Panc1 (cell line): ENCODE data around the gene DRD2. TPM values are rescaled to one million over a fixed set of nuclear protein-coding genes. Genes with fewer than 3 reads are reported as not detected.

ENCODE experiments used
- ATAC-seq: fragments of 200-7000 bp; cut with Tn5 transposase; 2 replicates; pipeline ENCODE4 v1.9.1; 2020; ENCODE audit warnings: mild to moderate bottlenecking, moderate library complexity
- BruUV-seq: library from RNA; stranded (reverse); fragments of 400-500 nt; replicated peaks from 2 replicates; lab custom pipeline; 2021; lab: Mats Ljungman, UMichigan
- CTCF ChIA-PET: fragments of 300-600 bp; sonication (Branson Sonifier 250); formaldehyde crosslinking; loops from one replicate; lab custom pipeline; 2022; ENCODE audit warnings: antibody characterized with exemption; lab: Charles Lee
- POLR2A ChIA-PET: fragments of 300-600 bp; sonication (Branson Sonifier 250); formaldehyde crosslinking; loops from one replicate; lab custom pipeline; 2022; ENCODE audit warnings: antibody characterized with exemption; lab: Charles Lee
- DNase-seq: peaks from one replicate; pipeline ENCODE4 v3.0.0-alpha.2; 2010; ENCODE audit warnings: low read depth, low spot score
- H3K27ac ChIP-seq: 2 replicates; pipeline ENCODE4 v1.5.1; 2011; ENCODE audit warnings: mild to moderate bottlenecking, low read length, inconsistent platforms
- H3K27me3 ChIP-seq: fragments of 200-500 bp; sonication (Bioruptor generic); 2 replicates; pipeline ENCODE4 v1.6.0; 2014; ENCODE audit warnings: low read length, inconsistent platforms; ENCODE audit not compliant: control insufficient read depth, insufficient read depth
- H3K36me3 ChIP-seq: fragments of 200-500 bp; sonication (Bioruptor generic); 2 replicates; pipeline ENCODE4 v1.5.1; 2014; ENCODE audit warnings: inconsistent platforms, mild to moderate bottlenecking, low read length, moderate library complexity; ENCODE audit not compliant: control insufficient read depth, insufficient read depth
- H3K4me1 ChIP-seq: 2 replicates; pipeline ENCODE4 v1.5.1; 2011; ENCODE audit warnings: inconsistent platforms, mild to moderate bottlenecking, low read length, moderate library complexity; ENCODE audit not compliant: control insufficient read depth, insufficient read depth
- H3K4me3 ChIP-seq, 2 experiments: 2 replicates each; pipeline ENCODE4 v1.5.1; 2011 to 2012; ENCODE audit warnings: low read depth in 2 of 2, low read length in 2 of 2, mild to moderate bottlenecking in 2 of 2, inconsistent platforms in 1 of 2, moderate library complexity in 1 of 2
- H3K9me3 ChIP-seq: fragments of 200-500 bp; sonication (Bioruptor generic); 2 replicates; pipeline ENCODE4 v1.5.1; 2014; ENCODE audit warnings: low read depth, mild to moderate bottlenecking, inconsistent platforms, low read length, moderate library complexity; ENCODE audit not compliant: control insufficient read depth, insufficient read depth
- CTCF ChIP-seq: fragments of 450-650 bp; IDR thresholded peaks from 2 replicates; pipeline ENCODE4 v1.5.1; 2017; ENCODE audit warnings: mild to moderate bottlenecking
- POLR2AphosphoS5 ChIP-seq: IDR thresholded peaks from 2 replicates; pipeline ENCODE4 v1.6.1; 2012; ENCODE audit warnings: mild to moderate bottlenecking, low read depth, low read length, moderate library complexity
- SIN3A ChIP-seq: IDR thresholded peaks from 2 replicates; pipeline ENCODE4 v1.6.1; 2012; ENCODE audit warnings: low read depth, mild to moderate bottlenecking, low read length, moderate library complexity, borderline replicate concordance; ENCODE audit not compliant: insufficient read depth
- TCF7L2 ChIP-seq: IDR thresholded peaks from 2 replicates; pipeline ENCODE4 v1.6.1; 2011; ENCODE audit warnings: mild to moderate bottlenecking, low read depth, low read length, inconsistent platforms
- in situ Hi-C: cut with HindIII; loops from 2 replicates; pipeline ENCODE4 v1.10.0; 2016; ENCODE audit warnings: low sequenced_read_pairs, low pct_unique_long_range_greater_than_20kb
- intact Hi-C: fragments of 100-400 bp; cut with micrococcal nuclease; formaldehyde crosslinking; loops from one replicate; pipeline ENCODE4 v1.10.0; 2022; ENCODE audit not compliant: unreplicated experiment
- total RNA-seq: library from RNA; stranded (reverse); gene quantifications from one replicate; pipeline ENCODE4 v1.2.1, GENCODE V29; 2021; ENCODE audit not compliant: unreplicated experiment
- TF ChIP-seq, protein P1 (sequence below), 2 experiments: IDR thresholded peaks; 2 replicates each; pipeline ENCODE4 v1.6.1; 2011 to 2012; ENCODE audit warnings: low read depth in 2 of 2, control low read depth in 1 of 2, low read length in 1 of 2, mild to moderate bottlenecking in 1 of 2, moderate library complexity in 1 of 2; ENCODE audit not compliant: insufficient read depth in 1 of 2

DRD2 gene
- total RNA-seq, 1 experiment from 2014 or later: 5.3 TPM

DNA sequence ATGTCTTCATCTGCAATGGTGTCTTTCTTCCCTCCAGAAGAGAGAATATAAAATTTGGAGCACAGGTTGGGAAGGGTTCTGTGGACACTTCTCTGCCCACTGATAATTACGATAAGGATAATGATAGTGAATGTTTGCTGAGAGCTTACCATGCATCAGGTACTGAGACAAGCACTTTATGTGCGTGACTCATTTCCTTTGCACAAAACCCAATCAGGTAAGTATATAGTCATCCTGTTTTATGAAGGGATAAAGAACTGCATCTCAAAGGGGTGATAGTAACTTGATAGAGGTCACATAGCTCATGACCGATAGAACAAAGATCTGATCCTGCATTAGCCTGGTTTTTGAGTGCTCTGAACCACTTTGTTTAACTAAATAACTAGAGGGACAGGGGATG is 9.4 kb downstream of the DRD2 start:
- intact Hi-C loops (no loop called here), in situ Hi-C loops (no loop called here)
- DNase-seq: no peak
- no TSS peak for BruUV-seq
- TF ChIP-seq POLR2AphosphoS5 (no peak), SIN3A (no peak), TCF7L2 (no peak), CTCF (no peak)
- TF ChIP-seq, protein P1, sequence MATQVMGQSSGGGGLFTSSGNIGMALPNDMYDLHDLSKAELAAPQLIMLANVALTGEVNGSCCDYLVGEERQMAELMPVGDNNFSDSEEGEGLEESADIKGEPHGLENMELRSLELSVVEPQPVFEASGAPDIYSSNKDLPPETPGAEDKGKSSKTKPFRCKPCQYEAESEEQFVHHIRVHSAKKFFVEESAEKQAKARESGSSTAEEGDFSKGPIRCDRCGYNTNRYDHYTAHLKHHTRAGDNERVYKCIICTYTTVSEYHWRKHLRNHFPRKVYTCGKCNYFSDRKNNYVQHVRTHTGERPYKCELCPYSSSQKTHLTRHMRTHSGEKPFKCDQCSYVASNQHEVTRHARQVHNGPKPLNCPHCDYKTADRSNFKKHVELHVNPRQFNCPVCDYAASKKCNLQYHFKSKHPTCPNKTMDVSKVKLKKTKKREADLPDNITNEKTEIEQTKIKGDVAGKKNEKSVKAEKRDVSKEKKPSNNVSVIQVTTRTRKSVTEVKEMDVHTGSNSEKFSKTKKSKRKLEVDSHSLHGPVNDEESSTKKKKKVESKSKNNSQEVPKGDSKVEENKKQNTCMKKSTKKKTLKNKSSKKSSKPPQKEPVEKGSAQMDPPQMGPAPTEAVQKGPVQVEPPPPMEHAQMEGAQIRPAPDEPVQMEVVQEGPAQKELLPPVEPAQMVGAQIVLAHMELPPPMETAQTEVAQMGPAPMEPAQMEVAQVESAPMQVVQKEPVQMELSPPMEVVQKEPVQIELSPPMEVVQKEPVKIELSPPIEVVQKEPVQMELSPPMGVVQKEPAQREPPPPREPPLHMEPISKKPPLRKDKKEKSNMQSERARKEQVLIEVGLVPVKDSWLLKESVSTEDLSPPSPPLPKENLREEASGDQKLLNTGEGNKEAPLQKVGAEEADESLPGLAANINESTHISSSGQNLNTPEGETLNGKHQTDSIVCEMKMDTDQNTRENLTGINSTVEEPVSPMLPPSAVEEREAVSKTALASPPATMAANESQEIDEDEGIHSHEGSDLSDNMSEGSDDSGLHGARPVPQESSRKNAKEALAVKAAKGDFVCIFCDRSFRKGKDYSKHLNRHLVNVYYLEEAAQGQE (IDR thresholded peaks at IDR 0.05; ENCODE audit: insufficient read depth in 1 of 2, low read depth in 2 of 2, low read length in 1 of 2): no peak
- no peak overlapping the region for H3K4me3 ChIP-seq
- no peak for ATAC-seq
- H3K4me1 ChIP-seq: no peaks in the 10 kb centered on the region
- H3K9me3 ChIP-seq: no peaks in the 10 kb centered on the region
- H3K27me3 ChIP-seq: no peaks in the 10 kb centered on the region
- no peak overlapping the region for H3K27ac ChIP-seq
- ChIA-PET POLR2A (no interaction called here), CTCF (no interaction called here)
- no peaks in the 10 kb centered on the region for H3K36me3 ChIP-seq

GRCh38 chr11:113464416-113464815 is 10.8 kb downstream of the DRD2 start:
- intact Hi-C loops (no loop called here), in situ Hi-C loops (no loop called here)
- Histone ChIP-seq H3K36me3 (no peaks in the 10 kb centered on the region), H3K4me3 (no peak overlapping the region), H3K27me3 (no peaks in the 10 kb centered on the region), H3K4me1 (no peaks in the 10 kb centered on the region), H3K9me3 (no peaks in the 10 kb centered on the region), H3K27ac (no peak overlapping the region)
- ChIA-PET CTCF (no interaction called here), POLR2A (no interaction called here)
- DNase-seq: no peak
- no peak for ATAC-seq
- no TSS peak for BruUV-seq
- TF ChIP-seq, protein P1 (IDR thresholded peaks at IDR 0.05; ENCODE audit: insufficient read depth in 1 of 2, low read depth in 2 of 2, low read length in 1 of 2): no peak
- TF ChIP-seq SIN3A (no peak), TCF7L2 (no peak), POLR2AphosphoS5 (no peak), CTCF (no peak)
